ENCODE results near the gene PCED1B. TPM values are rescaled to one million over a fixed set of nuclear protein-coding genes. Genes with fewer than 3 reads are reported as not detected.

The PCED1B gene
- total and polyA plus RNA-seq, 2 experiments from 2014 or later = 5.1 to 6.6 TPM

DNA sequence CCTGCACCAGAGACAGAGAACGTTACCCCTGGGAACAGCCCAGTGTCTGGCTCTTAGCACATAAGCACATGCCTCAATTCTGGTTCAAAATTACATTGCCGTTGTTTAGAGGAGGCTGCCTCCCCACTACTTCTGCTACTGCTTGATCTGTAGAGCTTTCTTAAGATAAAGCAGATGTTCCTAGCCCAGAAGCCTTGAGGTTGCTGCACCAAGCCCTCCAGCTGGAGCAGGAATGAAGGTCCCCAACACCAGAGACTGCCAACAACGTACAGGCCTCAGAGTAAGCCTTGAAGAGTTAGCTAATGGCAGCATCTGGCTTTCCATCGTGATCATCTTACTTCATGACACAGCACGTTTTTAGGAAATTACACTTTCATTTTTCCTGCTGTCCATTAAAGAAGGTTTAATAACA is 35.1 kb downstream of the PCED1B start:
- H3K4me3 Mint-ChIP-seq = no peak overlapping the region
- no peaks in the 10 kb centered on the region for H3F3A ChIP-seq (replicated peaks; ENCODE audit: low read depth)
- ATAC-seq (no peak), DNase-seq (ENCODE audit: low spot score) (no peak)
- no peaks in the 10 kb centered on the region for H3K9me2 ChIP-seq (ENCODE audit: insufficient read depth)
- H3K9me3 Mint-ChIP-seq = no peaks in the 10 kb centered on the region
- H3K4me1 ChIP-seq (ENCODE audit: insufficient read depth) = no peaks in the 10 kb centered on the region
- no peak overlapping the region for H3K4me3 ChIP-seq
- no peaks in the 10 kb centered on the region for H3K4me1 Mint-ChIP-seq
- no peaks in the 10 kb centered on the region for H3K27me3 ChIP-seq (ENCODE audit: insufficient read depth)
- H3K27ac ChIP-seq (ENCODE audit: low read depth) = no peak overlapping the region
- H3K27me3 Mint-ChIP-seq (ENCODE audit: insufficient read depth, low read depth, poor library complexity) = no peaks in the 10 kb centered on the region
- H2AFZ ChIP-seq = no peak overlapping the region
- no peaks in the 10 kb centered on the region for H3K36me3 ChIP-seq (ENCODE audit: insufficient read depth)
- H3K27ac Mint-ChIP-seq = no peak overlapping the region
- H4K20me1 ChIP-seq (replicated peaks; ENCODE audit: insufficient read depth) = no peaks in the 10 kb centered on the region
- no peaks in the 10 kb centered on the region for H3K79me2 ChIP-seq (replicated peaks; ENCODE audit: insufficient read depth)
- no peaks in the 10 kb centered on the region for H3K36me3 Mint-ChIP-seq (ENCODE audit: low read depth)
- TF ChIP-seq POLR2AphosphoS5 (IDR thresholded peaks at IDR 0.05; ENCODE audit: low read depth) (no peak), NANOG (IDR thresholded peaks at IDR 0.05; ENCODE audit: borderline replicate concordance) (no peak), ZNF331 (CRISPR knock-in tag; IDR thresholded peaks at IDR 0.05; ENCODE audit: low read depth) (no peak), EZH2 (IDR thresholded peaks at IDR 0.05; ENCODE audit: low read depth, unreplicated experiment) (no peak), ZNF114 (CRISPR knock-in tag; IDR thresholded peaks at IDR 0.05) (no peak), JUNB (IDR thresholded peaks at IDR 0.05; ENCODE audit: unreplicated experiment) (no peak), CREB1 (CRISPR knock-in tag; IDR thresholded peaks at IDR 0.05; ENCODE audit: low read depth) (no peak), EZH2phosphoT487 (IDR thresholded peaks at IDR 0.05; ENCODE audit: unreplicated experiment) (no peak), STAT1 (IDR thresholded peaks at IDR 0.05; ENCODE audit: unreplicated experiment) (no peak)
- TF ChIP-seq, protein P1, sequence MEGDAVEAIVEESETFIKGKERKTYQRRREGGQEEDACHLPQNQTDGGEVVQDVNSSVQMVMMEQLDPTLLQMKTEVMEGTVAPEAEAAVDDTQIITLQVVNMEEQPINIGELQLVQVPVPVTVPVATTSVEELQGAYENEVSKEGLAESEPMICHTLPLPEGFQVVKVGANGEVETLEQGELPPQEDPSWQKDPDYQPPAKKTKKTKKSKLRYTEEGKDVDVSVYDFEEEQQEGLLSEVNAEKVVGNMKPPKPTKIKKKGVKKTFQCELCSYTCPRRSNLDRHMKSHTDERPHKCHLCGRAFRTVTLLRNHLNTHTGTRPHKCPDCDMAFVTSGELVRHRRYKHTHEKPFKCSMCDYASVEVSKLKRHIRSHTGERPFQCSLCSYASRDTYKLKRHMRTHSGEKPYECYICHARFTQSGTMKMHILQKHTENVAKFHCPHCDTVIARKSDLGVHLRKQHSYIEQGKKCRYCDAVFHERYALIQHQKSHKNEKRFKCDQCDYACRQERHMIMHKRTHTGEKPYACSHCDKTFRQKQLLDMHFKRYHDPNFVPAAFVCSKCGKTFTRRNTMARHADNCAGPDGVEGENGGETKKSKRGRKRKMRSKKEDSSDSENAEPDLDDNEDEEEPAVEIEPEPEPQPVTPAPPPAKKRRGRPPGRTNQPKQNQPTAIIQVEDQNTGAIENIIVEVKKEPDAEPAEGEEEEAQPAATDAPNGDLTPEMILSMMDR (conservative IDR thresholded peaks at IDR 0.05; ENCODE audit: low read depth in 2 of 2) = no peak
- TF ChIP-seq, protein P2, sequence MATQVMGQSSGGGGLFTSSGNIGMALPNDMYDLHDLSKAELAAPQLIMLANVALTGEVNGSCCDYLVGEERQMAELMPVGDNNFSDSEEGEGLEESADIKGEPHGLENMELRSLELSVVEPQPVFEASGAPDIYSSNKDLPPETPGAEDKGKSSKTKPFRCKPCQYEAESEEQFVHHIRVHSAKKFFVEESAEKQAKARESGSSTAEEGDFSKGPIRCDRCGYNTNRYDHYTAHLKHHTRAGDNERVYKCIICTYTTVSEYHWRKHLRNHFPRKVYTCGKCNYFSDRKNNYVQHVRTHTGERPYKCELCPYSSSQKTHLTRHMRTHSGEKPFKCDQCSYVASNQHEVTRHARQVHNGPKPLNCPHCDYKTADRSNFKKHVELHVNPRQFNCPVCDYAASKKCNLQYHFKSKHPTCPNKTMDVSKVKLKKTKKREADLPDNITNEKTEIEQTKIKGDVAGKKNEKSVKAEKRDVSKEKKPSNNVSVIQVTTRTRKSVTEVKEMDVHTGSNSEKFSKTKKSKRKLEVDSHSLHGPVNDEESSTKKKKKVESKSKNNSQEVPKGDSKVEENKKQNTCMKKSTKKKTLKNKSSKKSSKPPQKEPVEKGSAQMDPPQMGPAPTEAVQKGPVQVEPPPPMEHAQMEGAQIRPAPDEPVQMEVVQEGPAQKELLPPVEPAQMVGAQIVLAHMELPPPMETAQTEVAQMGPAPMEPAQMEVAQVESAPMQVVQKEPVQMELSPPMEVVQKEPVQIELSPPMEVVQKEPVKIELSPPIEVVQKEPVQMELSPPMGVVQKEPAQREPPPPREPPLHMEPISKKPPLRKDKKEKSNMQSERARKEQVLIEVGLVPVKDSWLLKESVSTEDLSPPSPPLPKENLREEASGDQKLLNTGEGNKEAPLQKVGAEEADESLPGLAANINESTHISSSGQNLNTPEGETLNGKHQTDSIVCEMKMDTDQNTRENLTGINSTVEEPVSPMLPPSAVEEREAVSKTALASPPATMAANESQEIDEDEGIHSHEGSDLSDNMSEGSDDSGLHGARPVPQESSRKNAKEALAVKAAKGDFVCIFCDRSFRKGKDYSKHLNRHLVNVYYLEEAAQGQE (IDR thresholded peaks at IDR 0.05; ENCODE audit: unreplicated experiment) = no peak
- TF ChIP-seq, protein P3, sequence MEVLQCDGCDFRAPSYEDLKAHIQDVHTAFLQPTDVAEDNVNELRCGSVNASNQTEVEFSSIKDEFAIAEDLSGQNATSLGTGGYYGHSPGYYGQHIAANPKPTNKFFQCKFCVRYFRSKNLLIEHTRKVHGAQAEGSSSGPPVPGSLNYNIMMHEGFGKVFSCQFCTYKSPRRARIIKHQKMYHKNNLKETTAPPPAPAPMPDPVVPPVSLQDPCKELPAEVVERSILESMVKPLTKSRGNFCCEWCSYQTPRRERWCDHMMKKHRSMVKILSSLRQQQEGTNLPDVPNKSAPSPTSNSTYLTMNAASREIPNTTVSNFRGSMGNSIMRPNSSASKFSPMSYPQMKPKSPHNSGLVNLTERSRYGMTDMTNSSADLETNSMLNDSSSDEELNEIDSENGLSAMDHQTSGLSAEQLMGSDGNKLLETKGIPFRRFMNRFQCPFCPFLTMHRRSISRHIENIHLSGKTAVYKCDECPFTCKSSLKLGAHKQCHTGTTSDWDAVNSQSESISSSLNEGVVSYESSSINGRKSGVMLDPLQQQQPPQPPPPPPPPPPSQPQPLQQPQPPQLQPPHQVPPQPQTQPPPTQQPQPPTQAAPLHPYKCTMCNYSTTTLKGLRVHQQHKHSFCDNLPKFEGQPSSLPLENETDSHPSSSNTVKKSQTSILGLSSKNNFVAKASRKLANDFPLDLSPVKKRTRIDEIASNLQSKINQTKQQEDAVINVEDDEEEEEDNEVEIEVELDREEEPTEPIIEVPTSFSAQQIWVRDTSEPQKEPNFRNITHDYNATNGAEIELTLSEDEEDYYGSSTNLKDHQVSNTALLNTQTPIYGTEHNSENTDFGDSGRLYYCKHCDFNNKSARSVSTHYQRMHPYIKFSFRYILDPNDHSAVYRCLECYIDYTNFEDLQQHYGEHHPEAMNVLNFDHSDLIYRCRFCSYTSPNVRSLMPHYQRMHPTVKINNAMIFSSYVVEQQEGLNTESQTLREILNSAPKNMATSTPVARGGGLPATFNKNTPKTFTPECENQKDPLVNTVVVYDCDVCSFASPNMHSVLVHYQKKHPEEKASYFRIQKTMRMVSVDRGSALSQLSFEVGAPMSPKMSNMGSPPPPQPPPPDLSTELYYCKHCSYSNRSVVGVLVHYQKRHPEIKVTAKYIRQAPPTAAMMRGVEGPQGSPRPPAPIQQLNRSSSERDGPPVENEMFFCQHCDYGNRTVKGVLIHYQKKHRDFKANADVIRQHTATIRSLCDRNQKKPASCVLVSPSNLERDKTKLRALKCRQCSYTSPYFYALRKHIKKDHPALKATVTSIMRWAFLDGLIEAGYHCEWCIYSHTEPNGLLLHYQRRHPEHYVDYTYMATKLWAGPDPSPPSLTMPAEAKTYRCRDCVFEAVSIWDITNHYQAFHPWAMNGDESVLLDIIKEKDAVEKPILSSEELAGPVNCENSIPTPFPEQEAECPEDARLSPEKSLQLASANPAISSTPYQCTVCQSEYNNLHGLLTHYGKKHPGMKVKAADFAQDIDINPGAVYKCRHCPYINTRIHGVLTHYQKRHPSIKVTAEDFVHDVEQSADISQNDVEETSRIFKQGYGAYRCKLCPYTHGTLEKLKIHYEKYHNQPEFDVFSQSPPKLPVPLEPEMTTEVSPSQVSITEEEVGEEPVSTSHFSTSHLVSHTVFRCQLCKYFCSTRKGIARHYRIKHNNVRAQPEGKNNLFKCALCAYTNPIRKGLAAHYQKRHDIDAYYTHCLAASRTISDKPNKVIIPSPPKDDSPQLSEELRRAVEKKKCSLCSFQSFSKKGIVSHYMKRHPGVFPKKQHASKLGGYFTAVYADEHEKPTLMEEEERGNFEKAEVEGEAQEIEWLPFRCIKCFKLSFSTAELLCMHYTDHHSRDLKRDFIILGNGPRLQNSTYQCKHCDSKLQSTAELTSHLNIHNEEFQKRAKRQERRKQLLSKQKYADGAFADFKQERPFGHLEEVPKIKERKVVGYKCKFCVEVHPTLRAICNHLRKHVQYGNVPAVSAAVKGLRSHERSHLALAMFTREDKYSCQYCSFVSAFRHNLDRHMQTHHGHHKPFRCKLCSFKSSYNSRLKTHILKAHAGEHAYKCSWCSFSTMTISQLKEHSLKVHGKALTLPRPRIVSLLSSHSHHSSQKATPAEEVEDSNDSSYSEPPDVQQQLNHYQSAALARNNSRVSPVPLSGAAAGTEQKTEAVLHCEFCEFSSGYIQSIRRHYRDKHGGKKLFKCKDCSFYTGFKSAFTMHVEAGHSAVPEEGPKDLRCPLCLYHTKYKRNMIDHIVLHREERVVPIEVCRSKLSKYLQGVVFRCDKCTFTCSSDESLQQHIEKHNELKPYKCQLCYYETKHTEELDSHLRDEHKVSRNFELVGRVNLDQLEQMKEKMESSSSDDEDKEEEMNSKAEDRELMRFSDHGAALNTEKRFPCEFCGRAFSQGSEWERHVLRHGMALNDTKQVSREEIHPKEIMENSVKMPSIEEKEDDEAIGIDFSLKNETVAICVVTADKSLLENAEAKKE (CRISPR knock-in tag; IDR thresholded peaks at IDR 0.05) = no peak
- TF ChIP-seq, protein P4, sequence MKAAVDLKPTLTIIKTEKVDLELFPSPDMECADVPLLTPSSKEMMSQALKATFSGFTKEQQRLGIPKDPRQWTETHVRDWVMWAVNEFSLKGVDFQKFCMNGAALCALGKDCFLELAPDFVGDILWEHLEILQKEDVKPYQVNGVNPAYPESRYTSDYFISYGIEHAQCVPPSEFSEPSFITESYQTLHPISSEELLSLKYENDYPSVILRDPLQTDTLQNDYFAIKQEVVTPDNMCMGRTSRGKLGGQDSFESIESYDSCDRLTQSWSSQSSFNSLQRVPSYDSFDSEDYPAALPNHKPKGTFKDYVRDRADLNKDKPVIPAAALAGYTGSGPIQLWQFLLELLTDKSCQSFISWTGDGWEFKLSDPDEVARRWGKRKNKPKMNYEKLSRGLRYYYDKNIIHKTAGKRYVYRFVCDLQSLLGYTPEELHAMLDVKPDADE (IDR thresholded peaks at IDR 0.05) = no peak
- H3K4me2 ChIP-seq = no peak overlapping the region

Data from GM23338 (cell line).